ENCODE data around the gene SGO1.

SGO1 gene

GRCh38 chr3:20154928-20155327 lies 31.1 kb downstream of the SGO1 start:
- DNase-seq (ENCODE audit: low read depth), result no peak

GRCh38 chr3:20154078-20154477 lies 31.9 kb downstream of the SGO1 start:
- DNase-seq (ENCODE audit: low read depth), result no peak

GRCh38 chr3:20148466-20148865 lies 37.5 kb downstream of the SGO1 start:
- no peak for DNase-seq (ENCODE audit: low read depth)

- no peak for DNase-seq (ENCODE audit: low read depth)
These were observed 38.6 kb downstream of the SGO1 start for GRCh38 chr3:20147361-20147760.

- no peak for DNase-seq (ENCODE audit: low read depth)
These were observed 39.7 kb downstream of the SGO1 start for GRCh38 chr3:20146301-20146700.

GRCh38 chr3:20145874-20146273 lies 40.1 kb downstream of the SGO1 start:
- DNase-seq (ENCODE audit: low read depth), result no peak

GRCh38 chr3:20143519-20143918 lies 42.5 kb downstream of the SGO1 start:
- DNase-seq (ENCODE audit: low read depth), result no peak

GRCh38 chr3:20142517-20142916 lies 43.5 kb downstream of the SGO1 start:
- no peak for DNase-seq (ENCODE audit: low read depth)

GRCh38 chr3:20141851-20142250 lies 44.2 kb downstream of the SGO1 start:
- no peak for DNase-seq (ENCODE audit: low read depth)

GRCh38 chr3:20141316-20141715 lies 44.7 kb downstream of the SGO1 start:
- DNase-seq (ENCODE audit: low read depth), result no peak

GRCh38 chr3:20140881-20141280 lies 45.1 kb downstream of the SGO1 start:
- no peak for DNase-seq (ENCODE audit: low read depth)

GRCh38 chr3:20137647-20138046 lies 48.4 kb downstream of the SGO1 start:
- no peak for DNase-seq (ENCODE audit: low read depth)

- DNase-seq (ENCODE audit: low read depth), result no peak
These were observed 49.8 kb downstream of the SGO1 start for GRCh38 chr3:20136231-20136630.

GRCh38 chr3:20130106-20130505 lies 55.9 kb downstream of the SGO1 start:
- DNase-seq (ENCODE audit: low read depth), result no peak

- no peak for DNase-seq (ENCODE audit: low read depth)
These were observed 57.6 kb downstream of the SGO1 start for GRCh38 chr3:20128358-20128757.

- no peak for DNase-seq (ENCODE audit: low read depth)
These were observed 60.1 kb downstream of the SGO1 start for GRCh38 chr3:20125897-20126296.

- no peak for DNase-seq (ENCODE audit: low read depth)
These were observed 60.7 kb downstream of the SGO1 start for GRCh38 chr3:20125289-20125688.

GRCh38 chr3:20123131-20123652 lies 62.8 kb downstream of the SGO1 start:
- DNase-seq (ENCODE audit: low read depth), result no peak

GRCh38 chr3:20121088-20121487 lies 64.9 kb downstream of the SGO1 start:
- DNase-seq (ENCODE audit: low read depth), result no peak

All from stimulated activated CD4-positive, alpha-beta T cell treated with anti-CD3 and anti-CD28 coated beads, Interleukin-2, amount 100 ng/mL, for 4 hours (primary cell).